HCT116 (cell line): ENCODE results near the gene BNIPL. TPM values are rescaled to one million over a fixed set of nuclear protein-coding genes. Genes with fewer than 3 reads are reported as not detected.

Source experiments
- ATAC-seq: fragments of 200-7000 bp; cut with Tn5 transposase; 2 replicates; pipeline ENCODE4 v1.9.1; 2020; ENCODE audit warnings: mild to moderate bottlenecking, moderate library complexity
- BruUV-seq: library from RNA; stranded (reverse); fragments of 400-500 nt; replicated peaks from 2 replicates; lab custom pipeline; 2021; lab: Mats Ljungman, UMichigan
- CTCF ChIA-PET: fragments of 300-600 bp; sonication (Branson Sonifier 250); formaldehyde crosslinking; loops from one replicate; lab custom pipeline; 2021; ENCODE audit warnings: antibody characterized with exemption; lab: Charles Lee
- POLR2A ChIA-PET: fragments of 300-600, 350-600 bp; sonication (Branson Sonifier 250); formaldehyde crosslinking; loops from one replicate; lab custom pipeline; 2021; ENCODE audit warnings: antibody characterized with exemption; lab: Charles Lee
- RAD21 ChIA-PET, 2 experiments: fragments of 300-600 bp; sonication (Branson Sonifier 250); formaldehyde crosslinking; loops; one replicate each; lab custom pipeline; 2023; ENCODE audit warnings: low total read pairs in 2 of 2; ENCODE audit not compliant: uncharacterized antibody in 2 of 2, unreplicated experiment in 2 of 2, low non-redundant PET in 1 of 2; lab: Charles Lee
- DNase-seq: peaks from one replicate; pipeline ENCODE4 v3.0.0-alpha.2; 2010; ENCODE audit warnings: low read depth, low spot score
- H2AFZ ChIP-seq: fragments of 200-600 bp; shearing (Covaris generic), sonication (generic); 2 replicates; pipeline ENCODE4 v1.6.1; 2017; ENCODE audit warnings: low read depth, mixed run types, mixed read lengths, antibody characterized with exemption, low read length; ENCODE audit not compliant: poor library complexity, severe bottlenecking
- H3K27ac ChIP-seq: 2 replicates; pipeline ENCODE4 v1.5.1; 2012; ENCODE audit warnings: low read depth, low read length
- H3K27me3 ChIP-seq: fragments of 200-600 bp; sonication (generic); 2 replicates; pipeline ENCODE4 v1.6.1; 2016; ENCODE audit warnings: mixed run types, low read length, mixed read lengths; ENCODE audit not compliant: insufficient read depth
- H3K36me3 ChIP-seq, 2 experiments: fragments of 200-500 bp in 1 of 2; fragments of 200-600 bp in 1 of 2; sonication (Bioruptor generic) in 1 of 2; sonication (generic) in 1 of 2; 2 replicates each; pipeline versions ENCODE4 v1.5.1 to v1.6.1; 2014 to 2016; ENCODE audit warnings: low read length in 2 of 2, inconsistent platforms in 1 of 2, mixed read lengths in 1 of 2, mixed run types in 1 of 2; ENCODE audit not compliant: insufficient read depth in 2 of 2, control insufficient read depth in 1 of 2
- H3K4me1 ChIP-seq, 2 experiments: fragments of 200-600 bp in 1 of 2; sonication (generic) in 1 of 2; 2 replicates each; pipeline versions ENCODE4 v1.5.1 to v1.6.1; 2012 to 2017; ENCODE audit warnings: low read length in 2 of 2, inconsistent platforms in 1 of 2, mild to moderate bottlenecking in 1 of 2, mixed read lengths in 1 of 2, mixed run types in 1 of 2, moderate library complexity in 1 of 2; ENCODE audit not compliant: insufficient read depth in 2 of 2, control insufficient read depth in 1 of 2
- H3K4me2 ChIP-seq: fragments of 200-600 bp; sonication (generic); 2 replicates; pipeline ENCODE4 v1.6.1; 2017; ENCODE audit warnings: mixed run types, low read length, mixed read lengths
- H3K4me3 ChIP-seq, 2 experiments: fragments of 200-600 bp in 1 of 2; sonication (generic) in 1 of 2; replicated peaks in 1 of 2; 2 replicates each; pipeline ENCODE4 v1.5.1; 2011 to 2016; ENCODE audit warnings: low read length in 2 of 2, control low read depth in 1 of 2, low read depth in 1 of 2, mild to moderate bottlenecking in 1 of 2, mixed read lengths in 1 of 2, mixed run types in 1 of 2
- H3K79me2 ChIP-seq: fragments of 200-600 bp; sonication (generic); 2 replicates; pipeline ENCODE4 v1.6.1; 2017; ENCODE audit warnings: mild to moderate bottlenecking, mixed run types, low read length, moderate library complexity, mixed read lengths; ENCODE audit not compliant: insufficient read depth
- H3K9ac ChIP-seq: fragments of 200-600 bp; sonication (generic); 2 replicates; pipeline ENCODE4 v1.6.1; 2016; ENCODE audit warnings: low read length, mixed read lengths
- H3K9me2 ChIP-seq: fragments of 200-600 bp; sonication (generic), shearing (Covaris generic); 2 replicates; pipeline ENCODE4 v1.6.1; 2017; ENCODE audit warnings: mixed run types, mild to moderate bottlenecking, moderate library complexity; ENCODE audit not compliant: insufficient read depth
- H3K9me3 ChIP-seq, 2 experiments: fragments of 200-500 bp in 1 of 2; fragments of 200-600 bp in 1 of 2; sonication (Bioruptor generic) in 1 of 2; sonication (generic) in 1 of 2; 2 replicates each; pipeline ENCODE4 v1.6.1; 2014 to 2017; ENCODE audit warnings: low read length in 2 of 2, mixed read lengths in 2 of 2, inconsistent platforms in 1 of 2, low read depth in 1 of 2, mild to moderate bottlenecking in 1 of 2, mixed run types in 1 of 2, moderate library complexity in 1 of 2; ENCODE audit not compliant: control insufficient read depth in 1 of 2, insufficient read depth in 1 of 2
- H4K20me1 ChIP-seq: fragments of 200-600 bp; sonication (generic), shearing (Covaris generic); 2 replicates; pipeline ENCODE4 v1.6.1; 2017; ENCODE audit warnings: mixed run types, mild to moderate bottlenecking, moderate library complexity; ENCODE audit not compliant: insufficient read depth
- CBX3 ChIP-seq: IDR thresholded peaks from 2 replicates; pipeline ENCODE4 v1.6.1; 2012; ENCODE audit warnings: low read depth
- CEBPB ChIP-seq: IDR thresholded peaks from 2 replicates; pipeline ENCODE4 v1.6.1; 2012; ENCODE audit warnings: low read depth
- JUND ChIP-seq: IDR thresholded peaks from 2 replicates; pipeline ENCODE4 v1.6.1; 2012
- RAD21 ChIP-seq: IDR thresholded peaks from 2 replicates; pipeline ENCODE4 v1.6.1; 2012; ENCODE audit warnings: low read depth, mild to moderate bottlenecking
- SIN3A ChIP-seq: IDR thresholded peaks from 2 replicates; pipeline ENCODE4 v1.6.1; 2012; ENCODE audit warnings: low read depth
- SRF ChIP-seq: IDR thresholded peaks from 2 replicates; pipeline ENCODE4 v1.6.1; 2012; ENCODE audit warnings: low read depth
- ZFX ChIP-seq: fragments of 450-650 bp; IDR thresholded peaks from 2 replicates; pipeline ENCODE4 v1.6.1; 2017
- ZNF274 ChIP-seq: fragments of 200-500 bp; sonication (Bioruptor generic); IDR thresholded peaks from 2 replicates; pipeline ENCODE4 v1.6.1; 2014; ENCODE audit warnings: mild to moderate bottlenecking, low read depth, low read length, inconsistent platforms
- intact Hi-C: fragments of 100-400 bp; cut with micrococcal nuclease; formaldehyde crosslinking; loops from 2 replicates; pipeline ENCODE4 v1.10.0; 2022
- total RNA-seq: library from RNA; stranded (reverse); gene quantifications from one replicate; pipeline ENCODE4 v1.2.1, GENCODE V29; 2021; ENCODE audit not compliant: unreplicated experiment
- TF ChIP-seq, protein P1 (sequence below): IDR thresholded peaks from 2 replicates; pipeline ENCODE4 v1.6.1; 2012
- TF ChIP-seq, protein P2 (sequence below): IDR thresholded peaks from 2 replicates; pipeline ENCODE4 v1.6.1; 2012

The BNIPL gene
- total RNA-seq, 1 experiment from 2014 or later, result 0.86 TPM

DNA sequence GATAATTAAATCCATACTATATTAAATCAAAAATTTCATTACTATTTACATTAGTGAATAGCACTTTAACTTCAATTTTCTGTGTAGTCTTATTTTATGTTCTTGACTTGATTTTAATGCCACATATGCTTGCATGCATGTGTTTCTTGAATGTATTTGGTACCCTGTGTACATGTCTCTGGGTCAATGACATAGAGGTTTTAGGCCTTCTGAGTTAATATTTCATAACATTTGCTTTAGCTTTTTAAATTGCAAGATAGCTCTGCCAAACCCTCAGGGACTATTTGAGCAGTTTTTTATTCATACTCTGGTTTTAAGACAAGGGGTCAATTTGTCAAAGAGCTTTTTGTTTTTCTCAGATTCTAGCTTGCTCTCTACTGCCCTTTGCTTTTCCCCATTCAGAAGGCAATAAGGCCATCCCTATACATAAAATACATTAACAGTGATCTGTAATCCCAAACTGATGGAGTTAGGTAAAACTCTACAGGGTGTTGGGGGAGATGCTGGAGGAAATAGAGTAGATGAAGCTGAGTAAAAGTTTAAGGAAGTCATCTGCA, 28.8 kb downstream of the BNIPL start:
- no TSS peak for BruUV-seq
- Histone ChIP-seq H3K79me2 (no peaks in the 10 kb centered on the region), H4K20me1 (no peaks in the 10 kb centered on the region), H3K27ac (no peak overlapping the region), H3K4me2 (no peak overlapping the region), H3K36me3 (no peaks in the 10 kb centered on the region), H3K9me3 (no peaks in the 10 kb centered on the region), H3K4me3 (no peak overlapping the region), H3K9me2 (no peaks in the 10 kb centered on the region), H3K9ac (no peak overlapping the region), H3K4me1 (peaks cover 11 to 21% of the 10 kb centered on the region in 2 experiments), H2AFZ (no peak overlapping the region), H3K27me3 (no peaks in the 10 kb centered on the region)
- no peak for ATAC-seq
- no peak for TF ChIP-seq CBX3
- CTCF ChIA-PET, result no interaction called here
- no peak for DNase-seq
- intact Hi-C loops, result no loop called here
- POLR2A ChIA-PET, result no interaction called here
- RAD21 ChIA-PET, result no interaction called here

DNA sequence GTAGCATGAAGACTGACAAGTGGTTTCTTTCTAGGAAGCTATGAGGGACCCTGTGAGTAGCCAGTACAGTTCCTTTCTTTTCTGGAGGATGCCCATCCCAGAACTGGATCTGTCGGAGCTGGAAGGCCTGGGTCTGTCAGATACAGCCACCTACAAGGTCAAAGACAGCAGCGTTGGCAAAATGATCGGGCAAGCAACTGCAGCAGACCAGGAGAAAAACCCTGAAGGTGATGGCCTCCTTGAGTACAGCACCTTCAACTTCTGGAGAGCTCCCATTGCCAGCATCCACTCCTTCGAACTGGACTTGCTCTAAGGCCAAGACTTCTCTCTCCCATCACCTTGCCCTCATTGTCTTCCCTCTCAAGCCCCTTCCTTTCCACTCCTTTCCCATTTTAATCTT, 30.8 kb downstream of the BNIPL start:
- ATAC-seq, result no peak
- H3K27me3 ChIP-seq, result no peaks in the 10 kb centered on the region
- intact Hi-C loops, result no loop called here
- no peak for TF ChIP-seq ZFX
- TF ChIP-seq, protein P1, sequence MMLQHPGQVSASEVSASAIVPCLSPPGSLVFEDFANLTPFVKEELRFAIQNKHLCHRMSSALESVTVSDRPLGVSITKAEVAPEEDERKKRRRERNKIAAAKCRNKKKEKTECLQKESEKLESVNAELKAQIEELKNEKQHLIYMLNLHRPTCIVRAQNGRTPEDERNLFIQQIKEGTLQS, result no peak
- no peak for TF ChIP-seq RAD21
- TF ChIP-seq CBX3, result no peak
- no peak for TF ChIP-seq SRF
- TF ChIP-seq ZNF274, result no peak
- TF ChIP-seq SIN3A, result no peak
- TF ChIP-seq JUND, result no peak
- no peak for TF ChIP-seq CEBPB
- TF ChIP-seq, protein P2, sequence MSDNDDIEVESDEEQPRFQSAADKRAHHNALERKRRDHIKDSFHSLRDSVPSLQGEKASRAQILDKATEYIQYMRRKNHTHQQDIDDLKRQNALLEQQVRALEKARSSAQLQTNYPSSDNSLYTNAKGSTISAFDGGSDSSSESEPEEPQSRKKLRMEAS, result no peak
- TF ChIP-seq, all 23 proteins: peak for 0
- Histone ChIP-seq H2AFZ (no peak overlapping the region), H3K4me3 (no peak overlapping the region), H3K4me1 (peaks cover 16 to 27% of the 10 kb centered on the region in 2 experiments), H3K36me3 (no peaks in the 10 kb centered on the region), H4K20me1 (no peaks in the 10 kb centered on the region), H3K79me2 (no peaks in the 10 kb centered on the region; the same call in 1 of the 2 replicates), H3K4me2 (no peak overlapping the region), H3K9me3 (no peaks in the 10 kb centered on the region), H3K9me2 (no peaks in the 10 kb centered on the region), H3K9ac (no peak overlapping the region), H3K27ac (no peak overlapping the region)
- RAD21 ChIA-PET, result no interaction called here
- CTCF ChIA-PET, result interaction anchor here (0.9 kb wide), 1 partner anchor 33 kb away, joined by 4 read pairs; no protein-coding TSS in a partner anchor
- BruUV-seq, result no TSS peak
- no peak for DNase-seq
- POLR2A ChIA-PET, result no interaction called here
